ENCODE measurements around the gene TOMM34.

TOMM34 gene

GRCh38 chr20:44981736-44982406, 21.7 kb upstream of the TOMM34 start:
- no peak overlapping the region for H3K4me2 ChIP-seq (ENCODE audit: low read depth, low read length, poor library complexity, severe bottlenecking)
- TF ChIP-seq EZH2phosphoT487 (IDR thresholded peaks at IDR 0.05; ENCODE audit: borderline replicate concordance), result no peak
- H2AFZ ChIP-seq (ENCODE audit: low read length), result no peak overlapping the region
- no peaks in the 10 kb centered on the region for H3K9me2 ChIP-seq (replicated peaks; ENCODE audit: low read depth, low read length)
- H3K9ac ChIP-seq (ENCODE audit: low read depth, low read length, poor library complexity, severe bottlenecking), result no peak overlapping the region
- H4K20me1 ChIP-seq (ENCODE audit: insufficient read depth, low read length, poor library complexity, severe bottlenecking), result no peaks in the 10 kb centered on the region
- peaks cover 23% of the 10 kb centered on the region for H3K4me1 ChIP-seq (ENCODE audit: insufficient read depth, low read length, poor library complexity, severe bottlenecking)
- no peaks in the 10 kb centered on the region; the same call in 1 of the 2 replicates for H3K79me2 ChIP-seq (ENCODE audit: insufficient read depth, low read length)
- no peaks in the 10 kb centered on the region for H3K27me3 ChIP-seq (ENCODE audit: insufficient read depth, low read length, poor library complexity, severe bottlenecking)
- H3F3A ChIP-seq (ENCODE audit: low read depth), result peaks cover 4% of the 10 kb centered on the region; the same call in 1 of the 2 replicates
- no peak overlapping the region for H3K4me3 ChIP-seq (ENCODE audit: low read length, poor library complexity, severe bottlenecking)
- H3K9me3 ChIP-seq (ENCODE audit: insufficient read depth, low read depth, low read length), result no peaks in the 10 kb centered on the region
- peaks cover 28% of the 10 kb centered on the region; the same call in 1 of the 2 replicates for H3K36me3 ChIP-seq (ENCODE audit: insufficient read depth, low read length)

GRCh38 chr20:44979090-44979621, 19.0 kb upstream of the TOMM34 start:
- Histone ChIP-seq H3K4me3 (ENCODE audit: low read length, poor library complexity, severe bottlenecking) (peak overlapping the region; percentile 45), H3K79me2 (ENCODE audit: insufficient read depth, low read length) (peaks cover 4% of the 10 kb centered on the region; the same call in 1 of the 2 replicates), H3K27me3 (ENCODE audit: insufficient read depth, low read length, poor library complexity, severe bottlenecking) (no peaks in the 10 kb centered on the region), H3F3A (ENCODE audit: low read depth) (peaks cover 4% of the 10 kb centered on the region; the same call in 1 of the 2 replicates), H3K4me2 (ENCODE audit: low read depth, low read length, poor library complexity, severe bottlenecking) (peak overlapping the region; percentile 69), H2AFZ (ENCODE audit: low read length) (no peak overlapping the region; the same call in 1 of the 2 replicates), H3K36me3 (ENCODE audit: insufficient read depth, low read length) (peaks cover 30% of the 10 kb centered on the region; the same call in 1 of the 2 replicates), H3K4me1 (ENCODE audit: insufficient read depth, low read length, poor library complexity, severe bottlenecking) (peaks cover 23% of the 10 kb centered on the region), H3K9me3 (ENCODE audit: insufficient read depth, low read depth, low read length) (no peaks in the 10 kb centered on the region), H4K20me1 (ENCODE audit: insufficient read depth, low read length, poor library complexity, severe bottlenecking) (no peaks in the 10 kb centered on the region), H3K9me2 (replicated peaks; ENCODE audit: low read depth, low read length) (no peaks in the 10 kb centered on the region), H3K9ac (ENCODE audit: low read depth, low read length, poor library complexity, severe bottlenecking) (peak overlapping the region; percentile 39)
- no peak for TF ChIP-seq EZH2phosphoT487 (IDR thresholded peaks at IDR 0.05; ENCODE audit: borderline replicate concordance)
- TF ChIP-seq CTCF (conservative IDR thresholded peaks at IDR 0.05; ENCODE audit: low read length), result no peak

GRCh38 chr20:44976698-44977097, 16.5 kb upstream of the TOMM34 start:
- H3K79me2 ChIP-seq (ENCODE audit: insufficient read depth, low read length), result peaks cover 19% of the 10 kb centered on the region; the same call in 1 of the 2 replicates
- TF ChIP-seq EZH2phosphoT487 (IDR thresholded peaks at IDR 0.05; ENCODE audit: borderline replicate concordance) (no peak), CTCF (conservative IDR thresholded peaks at IDR 0.05; ENCODE audit: low read length) (no peak)
- H2AFZ ChIP-seq (ENCODE audit: low read length), result no peak overlapping the region
- H3K4me2 ChIP-seq (ENCODE audit: low read depth, low read length, poor library complexity, severe bottlenecking), result no peak overlapping the region
- H3F3A ChIP-seq (ENCODE audit: low read depth), result peaks cover 4% of the 10 kb centered on the region; the same call in 1 of the 2 replicates
- no peaks in the 10 kb centered on the region for H3K27me3 ChIP-seq (ENCODE audit: insufficient read depth, low read length, poor library complexity, severe bottlenecking)
- no peaks in the 10 kb centered on the region for H3K9me3 ChIP-seq (ENCODE audit: insufficient read depth, low read depth, low read length)
- peaks cover 32% of the 10 kb centered on the region; the same call in 1 of the 2 replicates for H3K36me3 ChIP-seq (ENCODE audit: insufficient read depth, low read length)
- H3K9me2 ChIP-seq (replicated peaks; ENCODE audit: low read depth, low read length), result no peaks in the 10 kb centered on the region
- H3K4me1 ChIP-seq (ENCODE audit: insufficient read depth, low read length, poor library complexity, severe bottlenecking), result peaks cover 26% of the 10 kb centered on the region
- no peaks in the 10 kb centered on the region for H4K20me1 ChIP-seq (ENCODE audit: insufficient read depth, low read length, poor library complexity, severe bottlenecking)
- H3K4me3 ChIP-seq (ENCODE audit: low read length, poor library complexity, severe bottlenecking), result no peak overlapping the region
- H3K9ac ChIP-seq (ENCODE audit: low read depth, low read length, poor library complexity, severe bottlenecking), result no peak overlapping the region

Data from Loucy (cell line).